Liver (tissue), 9 donors: Measurements from ENCODE around the gene ATXN7L1. TPM values are rescaled to one million over a fixed set of nuclear protein-coding genes. Genes with fewer than 3 reads are reported as not detected.

Source experiments
- DNase-seq: peaks from one replicate; pipeline ENCODE4 v3.0.0-alpha.2; 2017; ENCODE audit warnings: low spot score
- H3K27ac ChIP-seq, 2 donors: one replicate each; pipeline ENCODE4 v1.7.0; 2013; ENCODE audit warnings: inconsistent platforms in 2 of 2, low read length in 2 of 2, control low read depth in 1 of 2, low read depth in 1 of 2, mild to moderate bottlenecking in 1 of 2
- H3K27me3 ChIP-seq, 4 donors: one replicate each; pipeline versions ENCODE4 v1.6.1 to v1.7.0; 2013; ENCODE audit warnings: low read length in 3 of 4, inconsistent platforms in 1 of 4, mild to moderate bottlenecking in 1 of 4, moderate library complexity in 1 of 4; ENCODE audit not compliant: control insufficient read depth in 4 of 4, insufficient read depth in 4 of 4
- H3K36me3 ChIP-seq, 4 donors: one replicate each; pipeline versions ENCODE4 v1.6.1 to v1.7.0; 2013; ENCODE audit warnings: low read length in 3 of 4, mild to moderate bottlenecking in 3 of 4, low read depth in 1 of 4, moderate library complexity in 1 of 4; ENCODE audit not compliant: control insufficient read depth in 4 of 4, insufficient read depth in 3 of 4
- H3K4me1 ChIP-seq, 4 donors: one replicate each; pipeline versions ENCODE4 v1.6.1 to v1.7.0; 2013; ENCODE audit warnings: low read length in 3 of 4, mild to moderate bottlenecking in 3 of 4, moderate library complexity in 1 of 4; ENCODE audit not compliant: control insufficient read depth in 4 of 4, insufficient read depth in 4 of 4
- H3K4me3 ChIP-seq, 3 donors: one replicate each; pipeline versions ENCODE4 v1.6.1 to v1.7.0; 2013; ENCODE audit warnings: low read length in 3 of 3, control low read depth in 1 of 3, low read depth in 1 of 3, mild to moderate bottlenecking in 1 of 3
- H3K9ac ChIP-seq, 2 donors: one replicate each; pipeline ENCODE4 v1.7.0; 2013; ENCODE audit warnings: low read length in 2 of 2, mild to moderate bottlenecking in 2 of 2, moderate library complexity in 2 of 2, control low read depth in 1 of 2, low read depth in 1 of 2
- H3K9me3 ChIP-seq, 4 donors: one replicate each; pipeline versions ENCODE4 v1.6.1 to v1.7.0; 2013; ENCODE audit warnings: low read length in 3 of 4; ENCODE audit not compliant: control insufficient read depth in 4 of 4
- ATF3 ChIP-seq: IDR thresholded peaks from 2 replicates; pipeline ENCODE4 v1.6.1; 2016; ENCODE audit warnings: antibody characterized with exemption
- CTCF ChIP-seq: fragments of 150-350 bp; IDR thresholded peaks from 2 replicates; pipeline ENCODE4 v1.5.1; 2017; ENCODE audit warnings: improper control_type of control experiment, low read depth, low read length; ENCODE audit not compliant: missing input control
- EGR1 ChIP-seq, 2 donors: IDR thresholded peaks; 2 replicates each; pipeline ENCODE4 v1.6.1; 2016 to 2018; ENCODE audit warnings: antibody characterized with exemption in 2 of 2, low read depth in 2 of 2
- FOXA1 ChIP-seq: IDR thresholded peaks from 2 replicates; pipeline ENCODE4 v1.6.1; 2016; ENCODE audit warnings: antibody characterized with exemption
- FOXA2 ChIP-seq: IDR thresholded peaks from 2 replicates; pipeline ENCODE4 v1.6.1; 2016; ENCODE audit warnings: antibody characterized with exemption
- GABPA ChIP-seq, 2 donors: IDR thresholded peaks in 1 of 2; conservative IDR thresholded peaks in 1 of 2; 2 replicates each; pipeline ENCODE4 v1.6.1; 2016; ENCODE audit warnings: antibody characterized with exemption in 2 of 2, mild to moderate bottlenecking in 1 of 2, moderate library complexity in 1 of 2
- HNF4A ChIP-seq, 2 donors: conservative IDR thresholded peaks; 2 replicates each; pipeline ENCODE4 v1.6.1; 2016; ENCODE audit warnings: antibody characterized with exemption in 2 of 2, mild to moderate bottlenecking in 2 of 2
- HNF4G ChIP-seq: IDR thresholded peaks from 2 replicates; pipeline ENCODE4 v1.6.1; 2016; ENCODE audit warnings: antibody characterized with exemption
- JUND ChIP-seq, 2 donors: IDR thresholded peaks; 2 replicates each; pipeline ENCODE4 v1.6.1; 2016; ENCODE audit warnings: antibody characterized with exemption in 2 of 2
- MAX ChIP-seq: IDR thresholded peaks from 2 replicates; pipeline ENCODE4 v1.6.1; 2016; ENCODE audit warnings: antibody characterized with exemption
- NR2F2 ChIP-seq: IDR thresholded peaks from 2 replicates; pipeline ENCODE4 v1.6.1; 2016; ENCODE audit warnings: antibody characterized with exemption
- RAD21 ChIP-seq, 2 donors: IDR thresholded peaks; 2 replicates each; pipeline ENCODE4 v1.6.1; 2016; ENCODE audit warnings: antibody characterized with exemption in 2 of 2, mild to moderate bottlenecking in 2 of 2
- REST ChIP-seq: IDR thresholded peaks from 2 replicates; pipeline ENCODE4 v1.6.1; 2016; ENCODE audit warnings: antibody characterized with exemption, mild to moderate bottlenecking
- RXRA ChIP-seq, 2 donors: IDR thresholded peaks; 2 replicates each; pipeline ENCODE4 v1.6.1; 2017 to 2018; ENCODE audit warnings: antibody characterized with exemption in 2 of 2, mild to moderate bottlenecking in 1 of 2
- SP1 ChIP-seq: IDR thresholded peaks from 2 replicates; pipeline ENCODE4 v1.6.1; 2018; ENCODE audit warnings: antibody characterized with exemption, mild to moderate bottlenecking
- TAF1 ChIP-seq: conservative IDR thresholded peaks from 2 replicates; pipeline ENCODE4 v1.6.1; 2016; ENCODE audit warnings: antibody characterized with exemption, mild to moderate bottlenecking
- YY1 ChIP-seq: IDR thresholded peaks from 2 replicates; pipeline ENCODE4 v1.6.1; 2016; ENCODE audit warnings: antibody characterized with exemption, mild to moderate bottlenecking
- ZBTB33 ChIP-seq: IDR thresholded peaks from 2 replicates; pipeline ENCODE4 v1.6.1; 2016; ENCODE audit warnings: antibody characterized with exemption
- WGBS: extraction: QIAGEN DNeasy Blood & Tissue Kit; methylation state at CpG from one replicate; pipeline ENCODE4 v1.1.7; 2013; 5-methylcytosine and 5-hydroxymethylcytosine counted together
- polyA plus RNA-seq, 2 donors: library from polyadenylated mRNA; stranded (reverse) in 1 of 2; unstranded in 1 of 2; fragments of 200-250 nt in 1 of 2; fragments of >200 nt in 1 of 2; fragmentation: Nextera tagmentation in 1 of 2; extraction: Ambion mirVana in 1 of 2; gene quantifications; one replicate each; pipeline versions ENCODE4 v1.2.1 to v1.2.3, GENCODE V29; 2013 to 2015
- total RNA-seq, 2 donors: library from RNA; depleted of rRNA; stranded (reverse); fragments of >200 nt; gene quantifications; one replicate each; pipeline ENCODE4 v1.2.3, GENCODE V29; 2014
- donor health status: healthy.
- donor health status: healthy.
- donor health status: healthy.
- donor health status: healthy.
- donor health status: healthy.

The ATXN7L1 gene
- total and polyA plus RNA-seq, 4 donors = 2.1 to 7.4 (median 5.3) TPM

- 96% methylated on average over 5 of the region's 5 CpGs for WGBS
- Histone ChIP-seq H3K9me3 (no peaks in the 10 kb centered on the region), H3K27me3 (no peaks in the 10 kb centered on the region), H3K4me3 (no peak overlapping the region), H3K4me1 (peaks cover 0 to 4% (median under 1%) of the 10 kb centered on the region in 4 donors), H3K9ac (no peak overlapping the region), H3K36me3 (no peaks in the 10 kb centered on the region), H3K27ac (no peak overlapping the region)
- TF ChIP-seq GABPA (IDR thresholded peaks at IDR 0.05 in 1 of 2, conservative IDR thresholded peaks at IDR 0.05 in 1 of 2) (no peak), RXRA (IDR thresholded peaks at IDR 0.05) (no peak), SP1 (no peak), ATF3 (no peak), TAF1 (no peak), FOXA1 (no peak), EGR1 (IDR thresholded peaks at IDR 0.05; ENCODE audit: low read depth in 2 of 2) (no peak), FOXA2 (no peak), CTCF (no peak), YY1 (no peak), MAX (no peak), ZBTB33 (no peak), HNF4A (conservative IDR thresholded peaks at IDR 0.05) (no peak), REST (no peak), RAD21 (IDR thresholded peaks at IDR 0.05) (no peak), NR2F2 (no peak), JUND (IDR thresholded peaks at IDR 0.05) (no peak)
- DNase-seq = no peak
Measured at GRCh38 chr7:105584165-105584564, 292.2 kb downstream of the ATXN7L1 start.

- Histone ChIP-seq H3K4me1 (peaks cover 0 to 4% (median 0%) of the 10 kb centered on the region in 4 donors), H3K9me3 (no peaks in the 10 kb centered on the region), H3K27ac (no peak overlapping the region), H3K27me3 (no peaks in the 10 kb centered on the region), H3K36me3 (no peaks in the 10 kb centered on the region), H3K9ac (no peak overlapping the region), H3K4me3 (no peak overlapping the region)
- no peak for DNase-seq
- WGBS = 78% methylated on average over 38 of the region's 39 CpGs
- TF ChIP-seq HNF4A (conservative IDR thresholded peaks at IDR 0.05) (no peak), ZBTB33 (no peak), RAD21 (IDR thresholded peaks at IDR 0.05) (no peak), JUND (IDR thresholded peaks at IDR 0.05) (no peak), SP1 (no peak), TAF1 (no peak), EGR1 (IDR thresholded peaks at IDR 0.05; ENCODE audit: low read depth in 2 of 2) (no peak), RXRA (IDR thresholded peaks at IDR 0.05) (no peak), YY1 (no peak), HNF4G (no peak), REST (no peak), FOXA2 (no peak)
Measured at GRCh38 chr7:105583061-105583460, 293.3 kb downstream of the ATXN7L1 start.
